NCI-H460 (cell line): ENCODE results near the gene CD160. TPM values are rescaled to one million over a fixed set of nuclear protein-coding genes. Genes with fewer than 3 reads are reported as not detected.
"Not testable (repeated sequence)": the region's sequence is repeated elsewhere in the genome, so short reads cannot be mapped to it uniquely, and the experiment has no call there.

Experiments used
- DNase-seq: peaks from one replicate; pipeline ENCODE4 v3.0.0-alpha.2; 2016; ENCODE audit warnings: low read depth; ENCODE audit errors: extremely low read depth
- polyA plus RNA-seq: library from polyadenylated mRNA; depleted of rRNA; stranded (reverse); fragments of >200 nt; gene quantifications from 2 replicates; pipeline ENCODE4 v1.2.3, GENCODE V29; 2014; cell fraction: nucleus; rRNA removed
- total RNA-seq: library from RNA; depleted of rRNA; stranded (reverse); fragments of >200 nt; shearing (Covaris generic); gene quantifications from 2 replicates; pipeline ENCODE4 v1.2.3, GENCODE V29; 2014; rRNA removed

Gene CD160, protein sequence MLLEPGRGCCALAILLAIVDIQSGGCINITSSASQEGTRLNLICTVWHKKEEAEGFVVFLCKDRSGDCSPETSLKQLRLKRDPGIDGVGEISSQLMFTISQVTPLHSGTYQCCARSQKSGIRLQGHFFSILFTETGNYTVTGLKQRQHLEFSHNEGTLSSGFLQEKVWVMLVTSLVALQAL
- total RNA-seq: not detected in 2 replicates
- not detected in 2 replicates for polyA plus RNA-seq

DNA sequence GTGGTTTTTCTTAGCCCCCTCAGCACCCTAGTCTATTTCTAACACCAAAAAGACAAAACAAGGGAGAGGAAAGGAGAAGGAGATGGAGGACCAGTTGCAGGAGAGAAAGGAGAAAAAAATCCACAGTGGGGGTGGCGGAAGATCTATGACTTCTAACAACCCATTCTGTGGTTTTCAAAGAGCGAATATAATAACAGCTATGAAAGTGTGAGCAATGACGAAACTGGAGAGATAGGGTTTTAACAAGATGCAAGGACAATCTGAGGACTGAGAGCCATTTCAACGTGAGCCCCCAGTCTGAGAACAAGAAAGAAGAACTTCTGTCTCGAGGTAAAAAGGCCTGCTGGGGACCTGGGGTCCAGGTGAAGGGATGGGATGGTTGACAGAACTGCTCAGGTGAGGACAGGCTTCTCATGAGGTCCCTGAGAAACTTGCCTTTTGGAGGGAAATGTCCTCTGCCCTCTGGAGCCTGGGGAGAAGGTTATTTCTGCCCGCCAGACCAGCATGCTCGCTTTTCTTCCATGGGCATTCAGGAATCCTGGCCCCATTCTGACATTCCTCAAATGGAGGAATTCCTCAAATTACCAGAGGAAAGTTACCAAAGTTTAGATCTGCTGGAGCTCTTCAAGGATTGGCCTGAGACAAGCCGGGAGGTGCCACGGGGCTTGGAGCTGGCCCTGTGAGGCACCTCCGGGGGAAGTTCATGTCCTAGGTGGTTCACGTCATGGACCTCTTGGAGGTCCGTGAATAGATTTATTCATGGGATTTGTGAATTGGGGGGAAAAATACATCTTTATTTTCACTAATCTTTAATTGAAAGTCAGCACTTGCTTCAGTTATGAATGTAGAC lies at the start of gene CD160:
Gene CD160, plus strand, starts transcription at position 270 of the 850 bp plus-strand sequence. CDS start 8,829 bp downstream, outside the sequence.
- DNase-seq: no peak

- DNase-seq: not testable (repeated sequence)
Measured at GRCh38 chr1:145670995-145671745, 48.1 kb upstream of the CD160 start.

DNA sequence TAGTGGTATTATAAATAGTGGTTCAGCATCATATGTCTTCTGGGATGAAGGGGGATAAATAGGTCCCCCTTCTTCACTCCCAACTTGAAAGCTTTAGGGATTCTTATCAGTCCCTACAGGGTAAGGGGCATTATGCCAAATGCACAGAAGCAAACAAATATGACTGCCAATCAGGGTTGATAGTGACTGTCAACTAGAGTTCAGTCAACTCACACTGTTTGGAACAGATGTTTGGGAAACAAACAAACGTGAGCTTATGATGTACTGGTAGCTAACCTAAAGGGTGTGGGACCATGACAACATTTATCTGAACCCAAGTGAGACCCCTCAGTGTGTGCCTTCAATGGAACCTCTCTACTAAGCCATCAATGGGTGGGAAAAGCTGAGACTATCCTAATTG lies 46.1 kb upstream of the CD160 start:
- not testable (repeated sequence) for DNase-seq

DNA sequence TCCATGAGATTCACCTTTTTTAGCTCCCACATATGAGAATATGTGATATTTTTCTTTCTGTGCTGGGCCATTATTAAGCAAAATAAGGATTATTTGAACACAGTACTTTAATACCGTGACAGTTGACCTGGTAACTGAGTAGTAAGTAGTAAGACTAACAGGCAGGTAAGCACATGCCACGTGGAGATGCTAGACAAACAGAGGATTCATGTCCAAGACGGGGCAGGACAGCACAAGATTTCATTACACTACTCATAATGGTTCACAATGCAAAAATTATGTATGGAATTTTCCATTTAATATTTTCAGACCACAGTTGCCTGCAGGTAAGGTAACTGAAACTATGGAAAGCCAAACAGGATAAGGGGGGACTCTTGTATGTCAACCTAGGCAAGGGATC lies 34.4 kb upstream of the CD160 start:
- DNase-seq: not testable (repeated sequence)

DNA sequence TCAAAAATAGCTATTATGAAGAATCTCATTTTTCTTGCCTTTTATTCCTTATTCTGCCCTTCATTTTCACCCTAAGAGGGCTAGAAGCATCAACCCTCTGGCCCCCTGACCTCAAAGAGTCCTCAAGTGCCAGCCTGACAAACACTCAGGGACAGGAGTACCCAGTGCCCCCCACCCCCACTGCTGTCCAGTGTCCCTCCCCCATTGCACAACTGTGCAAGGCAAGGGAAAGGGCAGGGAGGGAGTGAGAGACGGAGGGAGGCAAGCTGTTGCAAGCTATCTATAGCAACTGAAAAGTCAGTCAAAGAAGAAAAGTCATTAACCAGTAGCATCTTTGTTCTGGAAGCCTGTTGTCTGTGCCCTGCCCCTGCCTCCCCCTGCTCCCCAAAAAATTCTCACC lies 33.2 kb upstream of the CD160 start:
- DNase-seq: not testable (repeated sequence)

GRCh38 chr1:145688328-145688727 lies 31.0 kb upstream of the CD160 start:
- no peak for DNase-seq

- DNase-seq: no peak
Measured at GRCh38 chr1:145688924-145689323, 30.4 kb upstream of the CD160 start.

GRCh38 chr1:145689922-145690321 lies 29.4 kb upstream of the CD160 start:
- no peak for DNase-seq

DNA sequence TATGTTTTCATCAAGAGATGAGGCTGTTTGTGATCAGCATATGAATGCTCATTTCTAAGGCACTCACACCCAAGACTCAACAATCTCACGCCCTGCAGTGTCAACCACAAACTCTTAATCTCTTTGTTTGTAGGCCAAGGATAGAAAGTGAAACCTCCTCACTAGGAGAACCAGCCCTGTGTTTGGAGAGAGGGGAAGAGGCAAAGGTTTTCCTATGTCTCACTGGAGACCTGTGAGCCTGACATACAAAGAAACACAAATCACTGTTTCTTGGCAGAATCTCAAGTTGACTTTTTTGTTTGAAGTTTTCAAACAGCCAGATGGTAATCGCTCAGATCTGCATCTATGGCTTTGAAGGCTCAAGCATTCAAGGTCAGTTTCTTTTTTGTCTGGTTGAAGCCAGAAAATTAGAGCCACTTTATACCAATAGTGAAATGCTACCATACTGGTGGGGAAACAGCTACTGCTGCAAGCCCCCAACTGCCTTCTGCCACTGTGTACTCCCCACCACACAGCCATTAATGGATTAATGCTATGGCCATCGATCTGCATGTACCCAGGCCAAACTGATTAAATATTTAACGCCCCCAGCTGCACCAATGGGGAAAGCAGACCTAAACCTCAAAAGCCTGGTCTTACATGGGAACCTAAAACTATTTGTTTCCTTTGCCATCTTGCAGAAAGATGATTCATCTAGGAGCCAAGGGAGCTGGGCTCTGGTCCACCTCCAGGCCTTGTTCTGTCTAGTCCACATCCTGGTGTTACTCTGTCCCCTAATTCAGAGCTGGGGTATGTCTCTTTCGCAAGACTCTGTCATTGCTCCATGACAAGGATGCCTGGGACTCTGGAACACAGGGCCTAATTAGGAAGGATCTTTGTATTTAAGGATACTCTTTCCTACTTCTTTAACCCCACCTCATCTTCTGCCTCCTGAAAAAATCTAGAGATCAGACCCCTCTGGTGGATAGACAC lies 28.4 kb upstream of the CD160 start:
- no peak for DNase-seq

DNA sequence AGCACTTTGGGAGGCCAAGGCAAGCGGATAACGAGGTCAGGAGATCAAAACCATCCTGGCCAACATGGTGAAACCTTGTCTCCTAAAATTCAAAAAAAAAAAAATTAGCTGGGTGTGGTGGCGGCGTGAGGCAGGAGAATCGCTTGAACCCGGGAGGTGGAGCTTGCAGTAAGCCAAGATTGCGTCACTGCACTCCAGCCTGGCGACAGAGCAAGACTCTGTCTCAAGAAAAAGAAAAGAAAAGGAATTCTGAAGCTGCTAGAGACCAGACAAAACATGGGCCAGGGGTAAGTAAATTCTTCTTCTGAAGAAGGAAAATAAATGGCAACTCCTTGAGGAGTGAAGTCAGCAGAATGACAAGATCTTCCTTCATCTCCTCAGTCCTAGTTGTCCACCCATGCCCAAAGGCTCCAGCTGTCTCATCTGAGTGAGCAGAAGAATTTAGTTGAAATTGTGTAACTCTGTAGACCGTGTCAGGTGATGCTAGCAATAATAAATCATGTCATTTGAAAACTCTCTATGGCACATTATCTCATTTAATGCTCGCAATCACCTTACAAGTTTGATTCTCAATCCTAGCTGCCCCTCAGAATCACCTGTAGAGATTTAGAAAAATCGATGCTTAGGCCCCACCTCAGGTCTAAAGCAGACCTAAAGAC lies 26.4 kb upstream of the CD160 start:
- no peak for DNase-seq

DNA sequence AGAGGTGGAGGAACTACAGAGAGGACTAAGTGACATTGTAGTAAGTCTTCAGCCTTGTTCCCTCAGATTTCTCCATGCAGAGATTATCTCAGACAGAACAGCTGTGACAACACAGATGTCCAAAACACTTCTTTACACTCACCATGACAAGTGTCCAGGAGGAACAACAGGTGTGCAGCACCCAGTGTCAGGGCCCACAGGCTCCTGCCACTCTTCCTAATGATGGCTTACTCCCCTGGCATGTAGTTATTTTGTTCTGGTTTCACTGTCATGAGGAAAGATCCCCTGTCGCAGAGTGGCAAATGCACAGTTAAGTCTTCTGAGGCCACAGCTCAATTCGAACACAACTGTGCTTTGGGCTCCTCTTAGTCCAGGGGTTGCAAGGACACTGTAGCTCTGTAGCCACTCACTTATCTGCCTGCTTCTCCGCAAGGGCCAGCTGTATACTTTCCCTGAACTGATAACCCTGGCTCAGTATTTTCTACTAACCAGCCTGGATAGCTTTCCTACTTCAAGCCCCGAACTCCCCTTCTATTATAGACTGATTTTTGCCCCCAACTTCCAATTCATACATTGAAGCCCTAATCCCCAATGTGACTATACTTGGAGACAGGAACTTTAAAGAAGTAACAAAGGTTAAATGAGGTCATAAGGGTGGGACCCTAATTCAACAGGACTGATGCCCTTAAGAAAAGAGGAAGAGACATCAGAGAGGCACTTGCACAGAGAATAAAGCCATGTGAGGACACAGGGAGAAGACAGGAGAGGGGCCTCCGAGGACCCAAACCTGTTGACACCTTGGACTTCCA lies 23.3 kb upstream of the CD160 start:
- no peak for DNase-seq

DNA sequence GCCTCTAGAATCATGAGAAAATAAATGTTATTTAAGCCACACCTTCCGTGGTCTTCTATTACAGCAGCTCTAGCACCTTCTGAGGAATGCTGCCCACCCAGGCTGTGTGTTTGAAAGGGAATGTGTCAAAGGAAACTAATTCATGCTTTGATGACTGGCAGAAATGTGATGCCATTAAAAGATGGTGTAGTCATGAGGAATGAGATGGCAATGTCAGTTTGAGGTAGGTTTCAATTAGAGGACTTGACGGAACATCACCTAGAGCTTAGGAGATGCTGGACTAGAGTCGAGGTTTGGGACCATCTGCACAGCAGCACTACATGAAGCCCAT lies 22.7 kb upstream of the CD160 start:
- DNase-seq: no peak

DNA sequence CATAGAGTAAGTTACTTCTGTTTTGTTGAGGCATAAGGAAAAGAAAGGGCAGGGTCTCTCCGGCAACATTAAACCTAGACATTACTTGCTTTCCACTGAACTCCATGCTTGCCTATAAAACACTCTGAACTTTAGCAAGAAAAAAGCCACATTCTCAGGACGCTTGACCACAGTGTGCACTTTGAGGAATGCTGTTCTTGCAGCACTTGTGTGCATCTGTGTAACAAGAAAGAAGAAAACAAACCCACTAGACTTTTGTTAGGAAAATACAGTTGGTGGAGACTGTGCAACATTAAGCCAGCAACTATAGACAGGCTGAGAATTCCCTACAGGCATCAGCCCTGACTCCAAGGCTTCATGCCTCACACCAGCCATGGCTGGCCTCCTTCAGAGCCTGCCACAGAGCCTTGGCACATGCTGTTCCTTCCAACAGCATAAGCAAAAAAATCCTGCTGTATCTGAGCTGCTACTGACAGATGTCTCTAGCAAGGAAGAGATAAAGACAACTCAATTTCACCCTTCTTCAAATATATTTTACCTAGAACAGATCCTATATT lies 17.9 kb upstream of the CD160 start:
- DNase-seq: no peak

GRCh38 chr1:145702052-145702451 lies 17.2 kb upstream of the CD160 start:
- DNase-seq: no peak

DNA sequence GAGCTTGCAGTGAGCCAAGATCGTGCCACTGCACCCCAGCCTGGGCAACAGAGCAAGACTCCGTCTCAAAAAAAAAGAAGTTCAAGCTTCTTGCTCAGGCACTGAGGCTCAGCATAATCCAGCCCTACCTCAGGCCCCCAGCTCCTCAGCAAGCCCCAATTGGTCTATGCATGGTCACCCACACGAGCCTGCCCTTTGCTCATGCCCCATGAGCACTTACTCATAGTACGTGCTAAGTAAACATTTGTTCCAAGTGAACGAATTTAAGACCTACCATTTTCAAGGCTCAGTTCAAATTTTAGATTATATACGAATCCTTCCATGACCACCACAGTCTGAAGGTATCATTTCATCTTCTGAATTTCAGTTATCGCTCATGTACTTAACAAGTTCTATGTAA lies 16.5 kb upstream of the CD160 start:
- no peak for DNase-seq

- no peak for DNase-seq
Measured at GRCh38 chr1:145705622-145706021, 13.7 kb upstream of the CD160 start.

DNA sequence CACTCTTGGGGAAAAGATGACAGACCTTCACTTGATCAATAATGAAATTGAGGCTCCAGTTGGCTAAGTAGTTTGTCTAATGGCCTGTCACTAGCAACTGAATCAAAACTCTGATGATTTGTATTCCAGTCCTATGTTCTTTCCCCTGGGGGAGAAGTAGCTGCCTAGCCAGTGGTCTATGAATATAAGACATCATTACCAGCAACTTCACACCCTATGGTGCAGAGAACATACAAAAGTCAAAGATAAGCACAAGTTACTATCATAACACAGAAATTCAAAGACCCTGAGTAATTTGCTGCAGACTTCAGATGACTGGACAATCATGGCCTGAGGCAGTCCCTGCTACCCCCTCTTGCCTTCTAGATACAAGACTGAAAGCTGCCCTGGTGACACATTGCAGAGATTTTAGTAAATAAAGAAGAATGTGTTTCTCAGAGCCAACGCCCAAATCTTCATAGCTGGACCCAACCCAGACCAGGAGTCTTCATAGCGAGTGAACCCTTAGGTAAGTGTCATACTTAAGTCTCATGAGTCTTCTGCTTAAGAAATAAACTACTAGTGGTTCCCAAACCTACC lies 13.1 kb upstream of the CD160 start:
- DNase-seq: no peak

- no peak for DNase-seq
Measured at GRCh38 chr1:145707183-145707867, 12.0 kb upstream of the CD160 start, which contains the start of gene PDZK1. PDZK1 (minus strand) TSS chr1:145707368; CDS start chr1:145688021, 19,347 bp downstream.
